Osteocyte (in vitro differentiated cells): ENCODE data around the gene PLXNA2. TPM values are rescaled to one million over a fixed set of nuclear protein-coding genes. Genes with fewer than 3 reads are reported as not detected.

ENCODE experiments used
- DNase-seq: peaks from one replicate; pipeline ENCODE4 v3.0.0; 2021; ENCODE audit warnings: mixed read lengths; ENCODE audit not compliant: unreplicated experiment; ENCODE audit errors: extremely low spot score
- H3K27ac Mint-ChIP-seq: one replicate; pipeline ENCODE4 v1.8.0; 2021; ENCODE audit warnings: mild to moderate bottlenecking, mixed read lengths; ENCODE audit not compliant: unreplicated experiment
- H3K27me3 Mint-ChIP-seq: one replicate; pipeline ENCODE4 v1.8.0; 2021; ENCODE audit warnings: mixed read lengths; ENCODE audit not compliant: unreplicated experiment
- H3K36me3 Mint-ChIP-seq: one replicate; pipeline ENCODE4 v1.8.0; 2021; ENCODE audit warnings: mixed read lengths; ENCODE audit not compliant: unreplicated experiment
- H3K4me1 Mint-ChIP-seq: one replicate; pipeline ENCODE4 v1.8.0; 2021; ENCODE audit warnings: mixed read lengths; ENCODE audit not compliant: unreplicated experiment
- H3K4me3 Mint-ChIP-seq: one replicate; pipeline ENCODE4 v1.8.0; 2021; ENCODE audit warnings: mild to moderate bottlenecking, moderate library complexity, mixed read lengths; ENCODE audit not compliant: unreplicated experiment
- H3K9me3 Mint-ChIP-seq: one replicate; pipeline ENCODE4 v1.8.0; 2021; ENCODE audit warnings: mixed read lengths; ENCODE audit not compliant: unreplicated experiment
- CTCF ChIP-seq: fragments of 200-600 bp; sonication (generic); IDR thresholded peaks from 2 replicates; pipeline ENCODE4 v1.5.0; 2021; ENCODE audit warnings: antibody characterized with exemption, mild to moderate bottlenecking, moderate library complexity
- total RNA-seq: library from RNA; stranded (reverse); gene quantifications from 2 replicates; pipeline ENCODE4 v1.2.1, GENCODE V29; 2021

PLXNA2 gene
- total RNA-seq, 1 donor from 2014 or later, result 19.5 TPM

DNA sequence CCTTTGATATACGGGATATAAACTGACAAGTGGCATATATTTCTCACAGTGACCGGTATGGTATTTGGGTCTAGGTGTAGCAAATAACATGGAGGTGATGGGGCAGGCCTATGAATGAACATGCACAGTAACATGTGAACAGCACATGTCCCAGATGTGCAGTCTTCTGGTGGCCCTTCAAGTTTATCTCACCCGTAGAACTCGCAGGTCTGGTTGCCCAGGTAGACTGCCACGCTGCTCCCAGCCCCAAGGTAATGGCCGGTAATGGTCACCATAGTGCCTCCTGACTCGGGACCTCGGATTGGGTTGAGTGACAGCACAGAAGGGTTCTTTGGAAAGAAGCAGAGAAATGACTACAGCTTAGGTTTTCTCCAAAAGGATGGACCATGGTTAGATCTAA is 192.0 kb downstream of the PLXNA2 start:
- peaks cover 6% of the 10 kb centered on the region for H3K4me1 Mint-ChIP-seq
- no peak for DNase-seq
- H3K36me3 Mint-ChIP-seq, result peaks cover 12% of the 10 kb centered on the region
- no peaks in the 10 kb centered on the region for H3K27me3 Mint-ChIP-seq
- no peak overlapping the region for H3K27ac Mint-ChIP-seq
- no peaks in the 10 kb centered on the region for H3K9me3 Mint-ChIP-seq
- TF ChIP-seq CTCF, result no peak
- H3K4me3 Mint-ChIP-seq, result no peak overlapping the region

DNA sequence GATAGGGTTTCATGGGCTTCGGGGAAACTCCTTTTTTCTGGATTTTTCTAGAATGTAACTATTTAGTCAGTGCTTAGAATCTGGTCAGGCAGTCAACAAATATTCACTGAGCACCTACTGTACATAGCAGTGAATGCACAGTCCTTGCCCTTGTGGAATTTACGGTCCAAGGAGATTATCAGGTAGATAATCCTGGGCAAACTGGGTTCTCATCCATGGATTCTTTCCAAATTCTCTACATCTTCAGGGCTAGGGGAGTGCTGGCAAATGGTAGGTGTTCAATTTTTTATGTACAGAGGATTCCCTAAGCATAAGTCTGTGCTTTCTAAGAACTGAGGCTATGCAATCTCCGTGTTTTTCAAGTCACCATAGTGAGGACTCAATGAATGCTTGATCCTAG is 192.5 kb downstream of the PLXNA2 start:
- Mint-ChIP-seq H3K27ac (no peak overlapping the region), H3K9me3 (no peaks in the 10 kb centered on the region), H3K36me3 (peaks cover 12% of the 10 kb centered on the region), H3K27me3 (no peaks in the 10 kb centered on the region), H3K4me1 (peaks cover 6% of the 10 kb centered on the region), H3K4me3 (no peak overlapping the region)
- no peak for TF ChIP-seq CTCF
- DNase-seq, result no peak

GRCh38 chr1:208048904-208049303 is 195.3 kb downstream of the PLXNA2 start:
- Mint-ChIP-seq H3K27ac (no peak overlapping the region), H3K4me3 (no peak overlapping the region), H3K9me3 (no peaks in the 10 kb centered on the region), H3K36me3 (peaks cover 21% of the 10 kb centered on the region), H3K4me1 (peaks cover 9% of the 10 kb centered on the region), H3K27me3 (no peaks in the 10 kb centered on the region)
- no peak for TF ChIP-seq CTCF
- DNase-seq, result no peak

DNA sequence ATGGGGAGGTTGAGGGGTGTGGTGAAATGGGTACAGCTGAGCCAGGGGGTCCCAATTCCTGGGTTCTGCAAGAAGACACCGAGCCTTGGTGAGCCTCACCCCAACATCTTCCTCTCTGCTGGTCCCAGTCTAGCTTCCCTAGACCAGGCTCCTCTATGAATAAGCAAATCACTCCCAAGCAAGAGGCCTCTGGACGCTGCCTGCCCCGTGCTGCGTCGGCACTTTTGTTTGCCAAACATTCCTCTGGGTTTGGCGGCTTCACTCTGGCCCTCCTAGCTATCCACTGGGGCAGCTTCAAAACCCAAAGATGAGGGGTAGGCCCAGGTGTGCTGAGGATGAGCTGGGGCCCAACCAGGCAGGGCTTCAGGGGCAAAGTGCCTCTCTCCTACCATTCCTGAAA is 196.2 kb downstream of the PLXNA2 start:
- Mint-ChIP-seq H3K4me3 (no peak overlapping the region), H3K4me1 (peaks cover 9% of the 10 kb centered on the region), H3K9me3 (no peaks in the 10 kb centered on the region), H3K27ac (no peak overlapping the region), H3K27me3 (no peaks in the 10 kb centered on the region), H3K36me3 (peaks cover 30% of the 10 kb centered on the region)
- DNase-seq, result no peak
- TF ChIP-seq CTCF, result no peak

DNA sequence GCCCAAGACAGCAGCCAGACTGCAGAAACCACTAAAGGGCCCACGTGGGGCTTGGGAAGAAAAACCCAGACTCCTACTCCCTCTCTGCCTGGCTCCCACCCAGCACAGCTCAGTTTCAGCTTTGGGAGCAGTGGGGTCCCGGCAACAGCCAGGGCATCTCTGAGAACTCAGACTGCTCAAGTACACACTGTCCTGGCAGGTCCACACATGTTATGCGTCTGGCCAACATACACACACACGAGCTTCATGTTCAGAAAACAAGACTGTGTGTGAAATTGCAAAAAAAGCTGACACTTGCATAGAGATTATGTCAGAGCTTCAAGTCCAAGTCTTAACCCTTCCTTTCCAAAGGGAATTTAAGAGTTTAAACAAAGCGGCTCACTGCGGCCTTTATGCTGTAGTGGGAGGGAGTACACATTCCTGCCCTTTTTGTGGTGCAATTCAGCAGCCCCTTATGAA is 196.7 kb downstream of the PLXNA2 start:
- no peaks in the 10 kb centered on the region for H3K9me3 Mint-ChIP-seq
- no peak overlapping the region for H3K4me3 Mint-ChIP-seq
- H3K27ac Mint-ChIP-seq, result no peak overlapping the region
- H3K36me3 Mint-ChIP-seq, result peaks cover 29% of the 10 kb centered on the region
- TF ChIP-seq CTCF, result no peak
- H3K27me3 Mint-ChIP-seq, result no peaks in the 10 kb centered on the region
- DNase-seq, result no peak
- peaks cover 9% of the 10 kb centered on the region for H3K4me1 Mint-ChIP-seq
